Tibial nerve (tissue), 4 donors: ENCODE measurements around the gene FLII.

Experiments used
- EP300 ChIP-seq, 2 donors: sonication (generic); formaldehyde crosslinking; IDR thresholded peaks; one replicate each; pipeline ENCODE4 v1.6.1; 2017; ENCODE audit warnings: antibody characterized with exemption in 2 of 2, mild to moderate bottlenecking in 1 of 2
- POLR2A ChIP-seq, 2 donors: fragments of 450-650 bp; IDR thresholded peaks; one replicate each; pipeline ENCODE4 v1.6.1; 2017; ENCODE audit warnings: antibody characterized with exemption in 2 of 2, mild to moderate bottlenecking in 2 of 2, moderate library complexity in 2 of 2
- TF ChIP-seq, protein P1 (sequence below), 5 experiments: fragments of 200-600 bp in 3 of 5; fragments of 450-650 bp in 2 of 5; sonication (generic) in 3 of 5; IDR thresholded peaks; one replicate each; pipeline ENCODE4 v1.5.1; 2016 to 2019; ENCODE audit warnings: antibody characterized with exemption in 5 of 5, mild to moderate bottlenecking in 3 of 5, moderate library complexity in 2 of 5

DNA sequence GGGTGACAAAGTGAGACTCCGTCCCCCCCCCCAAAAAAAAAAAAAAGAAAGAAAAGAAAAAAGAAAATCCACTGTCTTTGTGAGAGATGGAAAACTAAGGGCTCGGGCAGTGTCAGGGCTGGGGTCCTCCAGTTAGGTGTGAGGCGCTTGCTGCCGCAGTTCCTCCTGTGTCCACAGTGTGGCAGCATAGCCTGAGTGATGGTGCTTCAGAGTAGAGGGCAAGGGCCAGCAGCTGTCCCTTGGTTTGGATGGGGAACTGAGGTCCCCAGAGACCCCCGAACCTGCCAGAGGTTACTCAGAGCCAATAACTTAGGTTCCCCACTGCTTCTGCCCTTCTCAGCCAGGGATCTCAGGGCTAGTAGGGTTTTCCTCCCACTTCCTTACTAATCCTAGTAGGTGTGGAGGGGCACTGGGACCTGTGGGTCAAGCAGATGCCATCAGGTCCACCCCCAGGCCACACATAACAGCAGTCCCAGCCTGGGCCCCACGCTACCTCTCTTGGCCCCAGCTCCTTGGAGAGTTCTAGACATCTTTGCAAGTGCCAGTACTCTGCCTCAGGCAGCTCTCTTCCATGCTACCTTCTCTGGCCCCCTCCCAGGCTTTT, 41.0 kb downstream of the FLII start:
- TF ChIP-seq, protein P1, sequence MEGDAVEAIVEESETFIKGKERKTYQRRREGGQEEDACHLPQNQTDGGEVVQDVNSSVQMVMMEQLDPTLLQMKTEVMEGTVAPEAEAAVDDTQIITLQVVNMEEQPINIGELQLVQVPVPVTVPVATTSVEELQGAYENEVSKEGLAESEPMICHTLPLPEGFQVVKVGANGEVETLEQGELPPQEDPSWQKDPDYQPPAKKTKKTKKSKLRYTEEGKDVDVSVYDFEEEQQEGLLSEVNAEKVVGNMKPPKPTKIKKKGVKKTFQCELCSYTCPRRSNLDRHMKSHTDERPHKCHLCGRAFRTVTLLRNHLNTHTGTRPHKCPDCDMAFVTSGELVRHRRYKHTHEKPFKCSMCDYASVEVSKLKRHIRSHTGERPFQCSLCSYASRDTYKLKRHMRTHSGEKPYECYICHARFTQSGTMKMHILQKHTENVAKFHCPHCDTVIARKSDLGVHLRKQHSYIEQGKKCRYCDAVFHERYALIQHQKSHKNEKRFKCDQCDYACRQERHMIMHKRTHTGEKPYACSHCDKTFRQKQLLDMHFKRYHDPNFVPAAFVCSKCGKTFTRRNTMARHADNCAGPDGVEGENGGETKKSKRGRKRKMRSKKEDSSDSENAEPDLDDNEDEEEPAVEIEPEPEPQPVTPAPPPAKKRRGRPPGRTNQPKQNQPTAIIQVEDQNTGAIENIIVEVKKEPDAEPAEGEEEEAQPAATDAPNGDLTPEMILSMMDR (IDR thresholded peaks at IDR 0.05), result peak; percentile 77 to 95 (median 90)
- no peak for TF ChIP-seq EP300 (IDR thresholded peaks at IDR 0.05)
- TF ChIP-seq POLR2A (IDR thresholded peaks at IDR 0.05), result no peak
